Measurements from ENCODE around the gene MKNK1.
A peak's percentile ranks its signal among the peaks of the same experiment; 100 is the strongest.
"Not testable (repeated sequence)": the region's sequence is repeated elsewhere in the genome, so short reads cannot be mapped to it uniquely, and the experiment has no call there.

The MKNK1 gene

GRCh38 chr1:46603858-46604549, at the start of gene MKNK1:
MKNK1 (minus strand) TSS chr1:46604268; CDS start chr1:46583327, 20,941 bp downstream.
- DNase-seq (ENCODE audit: low spot score), result peak; percentile 100

DNA sequence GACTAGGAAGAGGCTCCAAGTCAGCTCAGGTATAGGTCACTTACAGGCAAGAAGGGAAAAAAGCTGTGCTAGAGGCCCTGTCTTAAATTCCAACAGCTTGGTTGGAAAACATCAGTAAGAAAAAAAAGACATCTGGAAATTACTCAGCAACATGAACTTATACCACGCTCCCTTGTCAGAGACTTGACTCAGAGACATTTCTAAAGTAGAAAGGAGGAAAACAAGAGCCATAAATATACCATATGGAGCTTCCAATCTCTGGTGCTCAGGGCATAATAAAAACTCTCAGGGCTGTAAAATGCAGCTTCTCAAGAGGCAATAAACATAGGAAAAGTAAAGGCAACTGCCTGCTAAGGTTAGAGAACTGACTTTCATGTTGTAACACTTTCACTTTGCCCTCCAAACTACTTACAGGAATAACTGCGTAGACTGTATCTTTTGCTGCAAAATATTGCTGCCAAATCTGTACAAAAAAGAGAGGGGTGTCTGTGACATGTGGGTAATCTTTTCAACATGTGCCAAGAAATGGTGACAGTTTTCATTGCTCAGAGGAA, 49.4 kb upstream of the MKNK1 start:
- no peak for DNase-seq (ENCODE audit: low spot score)

DNA sequence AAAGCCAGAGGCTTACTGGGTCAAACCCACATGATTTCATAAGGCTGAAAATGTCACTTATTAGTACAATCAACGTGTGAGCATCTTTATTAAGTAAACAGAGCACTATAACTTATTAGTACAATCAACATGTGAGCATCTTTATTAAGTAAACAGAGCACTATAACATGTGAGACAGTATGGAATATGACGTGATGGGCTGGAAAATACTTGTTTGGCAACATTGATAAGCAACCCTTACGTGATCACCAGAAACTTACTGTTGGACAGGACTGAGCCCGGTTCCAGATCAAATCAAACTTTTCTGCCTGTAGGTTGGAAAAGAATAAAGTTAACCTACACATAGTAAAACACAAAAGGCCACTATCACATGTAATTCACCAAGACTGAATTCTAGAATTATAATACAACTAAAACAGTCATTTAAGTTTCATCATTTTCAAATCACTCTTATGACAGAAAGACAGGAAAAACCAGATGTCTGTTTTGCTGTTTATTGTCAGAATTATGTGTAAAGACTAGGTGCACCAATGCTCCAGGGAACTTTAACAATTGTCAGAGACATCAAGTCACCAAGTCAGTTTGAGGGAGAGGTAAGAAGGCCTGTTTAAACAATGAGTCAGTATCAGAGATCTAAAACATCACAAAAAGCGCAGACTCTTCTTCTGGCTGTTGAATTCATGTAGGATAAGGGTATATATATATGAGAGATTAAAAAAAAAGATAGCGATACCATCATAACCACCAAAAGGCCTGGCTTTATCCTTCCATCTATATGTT, 48.4 kb upstream of the MKNK1 start:
- no peak for DNase-seq (ENCODE audit: low spot score)

DNA sequence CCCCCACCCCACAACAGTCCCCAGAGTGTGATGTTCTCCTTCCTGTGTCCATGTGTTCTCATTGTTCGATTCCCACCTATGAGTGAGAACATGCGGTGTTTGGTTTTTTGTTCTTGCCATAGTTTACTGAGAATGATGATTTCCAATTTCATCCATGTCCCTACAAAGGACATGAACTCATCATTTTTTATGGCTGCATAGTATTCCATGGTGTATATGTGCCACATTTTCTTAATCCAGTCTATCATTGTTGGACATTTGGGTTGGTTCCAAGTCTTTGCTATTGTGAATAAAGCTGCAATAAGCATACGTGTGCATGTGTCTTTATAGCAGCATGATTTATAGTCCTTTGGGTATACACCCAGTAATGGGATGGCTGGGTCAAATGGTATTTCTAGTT, 47.1 kb upstream of the MKNK1 start:
- not testable (repeated sequence) for DNase-seq (ENCODE audit: low spot score)

GRCh38 chr1:46650491-46650890, 46.4 kb upstream of the MKNK1 start:
- DNase-seq (ENCODE audit: low spot score), result no peak

DNA sequence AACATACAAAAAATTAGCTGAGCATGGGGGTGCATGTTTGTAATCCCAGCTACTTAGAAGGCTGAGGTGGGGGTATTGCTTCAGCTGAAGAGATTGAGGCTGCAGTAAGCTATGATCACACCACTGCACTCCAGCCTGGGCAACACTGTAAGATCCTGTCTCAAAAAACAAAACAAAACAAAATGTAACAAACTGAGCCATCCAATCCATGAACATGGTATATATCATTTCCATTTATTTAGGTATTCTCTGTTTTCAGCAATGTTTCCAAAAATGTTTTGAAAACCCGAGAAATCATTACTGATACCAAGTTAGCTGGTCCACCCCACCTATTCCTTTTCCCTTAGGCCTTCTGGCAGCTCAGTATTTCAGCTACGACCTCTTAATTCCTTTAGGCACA, 45.7 kb upstream of the MKNK1 start:
- DNase-seq (ENCODE audit: low spot score), result no peak

GRCh38 chr1:46647611-46648010, 43.5 kb upstream of the MKNK1 start:
- no peak for DNase-seq (ENCODE audit: low spot score)

DNA sequence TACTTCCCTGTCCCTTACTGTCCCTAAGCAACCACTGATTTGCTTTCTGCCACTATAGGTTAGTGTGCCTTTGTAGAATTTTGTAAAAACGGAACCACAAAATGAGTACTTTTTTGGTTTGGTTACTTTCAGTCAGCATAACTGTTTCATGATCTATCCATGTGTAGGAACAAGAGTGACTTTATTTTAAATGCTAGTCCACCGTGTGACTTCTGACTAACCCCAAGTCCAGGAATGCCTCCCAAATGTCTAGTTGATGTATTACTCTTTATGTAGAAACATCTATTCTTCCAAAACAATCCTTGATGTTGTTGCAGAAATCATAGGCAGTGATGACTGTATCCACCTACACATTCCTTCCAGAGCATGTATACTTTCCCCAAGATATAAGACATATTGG, 42.8 kb upstream of the MKNK1 start:
- DNase-seq (ENCODE audit: low spot score), result no peak

- DNase-seq (ENCODE audit: low spot score), result no peak
Measured at GRCh38 chr1:46646331-46646730, 42.3 kb upstream of the MKNK1 start.

GRCh38 chr1:46645815-46646214, 41.7 kb upstream of the MKNK1 start:
- DNase-seq (ENCODE audit: low spot score), result no peak

DNA sequence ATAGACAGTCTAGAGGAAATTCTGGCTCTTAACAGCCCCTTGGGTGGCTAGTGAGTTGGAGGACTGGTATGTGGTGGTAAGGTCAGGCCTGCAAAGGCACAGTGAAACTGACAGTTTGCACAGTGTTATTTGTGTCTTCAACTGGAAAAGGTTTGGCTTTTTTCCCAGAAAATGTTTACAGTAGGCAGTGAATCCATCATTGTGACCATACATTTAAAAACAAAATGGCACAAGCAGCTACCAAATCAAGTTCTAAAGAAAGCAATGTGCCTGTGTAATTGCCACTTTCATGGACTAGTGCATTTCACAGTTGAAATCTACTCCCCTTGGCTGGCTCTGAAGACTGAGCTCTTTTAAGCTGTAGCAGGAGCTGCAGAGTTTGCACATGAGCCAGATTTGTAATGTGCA, 39.3 kb upstream of the MKNK1 start:
- no peak for DNase-seq (ENCODE audit: low spot score)

- DNase-seq (ENCODE audit: low spot score), result no peak
Measured at GRCh38 chr1:46642115-46642680, 38.1 kb upstream of the MKNK1 start.

- no peak for DNase-seq (ENCODE audit: low spot score)
Measured at GRCh38 chr1:46639547-46639946, 35.5 kb upstream of the MKNK1 start.

- no peak for DNase-seq (ENCODE audit: low spot score)
Measured at GRCh38 chr1:46638921-46639320, 34.9 kb upstream of the MKNK1 start.

- DNase-seq (ENCODE audit: low spot score), result no peak
Measured at GRCh38 chr1:46637444-46638083, 33.5 kb upstream of the MKNK1 start.

DNA sequence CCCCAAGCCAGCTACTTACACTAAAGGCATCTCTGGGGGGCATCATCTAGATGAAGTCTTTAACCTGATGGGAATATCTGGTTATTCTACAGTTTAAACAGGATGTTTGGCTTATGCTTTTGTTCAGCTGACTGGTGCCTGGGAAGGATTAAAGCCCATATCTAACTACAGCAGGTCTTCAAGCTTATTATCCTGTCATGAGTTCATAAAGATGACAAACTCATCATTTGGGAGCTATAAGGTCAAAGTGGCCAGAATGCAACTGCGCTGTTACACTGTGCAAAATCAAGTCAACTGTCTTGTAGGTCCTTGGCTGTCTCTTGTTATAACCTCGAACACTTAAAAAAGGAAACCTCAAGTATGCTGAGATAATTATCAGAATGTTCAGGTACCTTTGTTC, 31.1 kb upstream of the MKNK1 start:
- DNase-seq (ENCODE audit: low spot score), result no peak

DNA sequence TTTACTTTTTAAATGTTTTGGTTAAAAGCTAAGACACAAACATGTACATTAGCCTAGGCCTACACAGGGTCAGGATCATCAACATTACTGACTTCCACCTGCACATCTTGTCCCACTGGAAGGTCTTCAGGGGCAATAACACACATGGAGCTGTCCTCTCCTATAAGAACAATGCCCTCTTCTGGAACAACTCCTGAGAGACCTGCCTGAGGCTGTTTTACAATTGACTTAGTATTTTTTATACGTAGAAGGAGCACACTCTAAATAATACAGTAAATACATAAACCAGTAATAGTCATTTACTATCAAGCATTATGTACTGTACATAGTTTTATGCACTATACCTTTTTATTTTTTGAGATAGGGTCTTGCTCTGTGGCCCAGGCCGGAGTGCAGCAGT, 26.7 kb upstream of the MKNK1 start:
- no peak for DNase-seq (ENCODE audit: low spot score)

DNA sequence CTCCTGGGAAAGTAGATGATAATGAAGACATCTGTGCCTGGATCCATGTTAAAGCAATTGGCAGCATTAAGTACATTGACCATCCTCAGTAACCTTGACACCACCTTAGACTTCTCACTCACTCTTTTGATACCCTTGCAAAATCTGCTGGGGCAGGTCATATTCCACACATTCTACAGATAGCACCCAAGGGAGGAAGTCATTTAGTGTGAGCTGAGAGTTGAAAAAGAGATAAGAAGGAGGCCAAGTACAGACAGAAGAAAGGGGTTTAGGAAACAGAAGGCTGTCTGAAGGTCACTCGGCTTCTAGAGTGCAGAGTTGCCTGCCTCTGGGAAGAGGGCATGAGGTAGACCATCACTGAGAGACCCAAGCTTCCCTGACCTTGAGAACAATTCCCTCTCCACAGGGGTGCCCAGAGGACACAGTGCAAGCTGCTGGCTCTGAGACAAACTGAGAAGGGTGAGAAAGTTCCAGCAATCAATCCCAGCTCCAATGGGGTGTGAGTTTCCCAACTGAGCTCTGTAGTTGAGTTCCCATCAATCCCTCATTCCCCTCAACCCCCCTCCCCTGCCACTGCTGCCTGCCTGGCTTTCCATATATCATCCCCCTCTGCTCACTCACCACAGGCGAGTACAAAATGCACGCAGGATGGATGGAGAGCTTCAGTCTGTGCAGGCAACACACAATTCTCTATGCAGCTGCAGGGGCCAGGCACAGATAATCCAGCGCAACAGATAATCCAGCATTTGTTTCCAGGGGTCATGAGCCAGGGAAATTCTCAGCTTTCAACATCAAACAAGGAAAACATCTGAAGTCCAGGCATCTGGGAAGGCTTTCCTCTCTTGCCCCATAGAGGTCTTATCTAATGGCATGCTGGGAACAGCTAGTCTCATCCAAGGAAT, 19.9 kb upstream of the MKNK1 start:
- no peak for DNase-seq (ENCODE audit: low spot score)

DNA sequence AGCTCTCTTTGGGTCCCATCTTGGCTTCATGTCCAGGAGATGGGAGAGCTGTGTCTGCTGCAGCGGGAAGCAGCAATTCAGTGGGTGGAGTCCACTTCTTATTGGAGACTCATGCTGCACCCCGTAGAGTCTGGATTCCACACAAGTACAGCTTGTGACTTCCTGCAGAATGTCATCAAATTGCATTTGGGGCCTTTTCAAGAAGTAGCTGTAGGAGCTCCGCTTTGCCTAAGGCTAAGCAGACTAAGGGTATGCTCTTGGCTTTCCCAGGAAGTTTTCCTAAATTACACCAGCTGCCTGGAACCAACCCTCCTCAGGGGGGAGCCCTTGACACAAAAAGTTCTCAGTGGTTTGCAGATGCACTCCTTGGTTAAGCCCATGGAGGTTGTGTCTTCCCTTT, 18.3 kb upstream of the MKNK1 start:
- DNase-seq (ENCODE audit: low spot score), result peak; percentile 60

DNA sequence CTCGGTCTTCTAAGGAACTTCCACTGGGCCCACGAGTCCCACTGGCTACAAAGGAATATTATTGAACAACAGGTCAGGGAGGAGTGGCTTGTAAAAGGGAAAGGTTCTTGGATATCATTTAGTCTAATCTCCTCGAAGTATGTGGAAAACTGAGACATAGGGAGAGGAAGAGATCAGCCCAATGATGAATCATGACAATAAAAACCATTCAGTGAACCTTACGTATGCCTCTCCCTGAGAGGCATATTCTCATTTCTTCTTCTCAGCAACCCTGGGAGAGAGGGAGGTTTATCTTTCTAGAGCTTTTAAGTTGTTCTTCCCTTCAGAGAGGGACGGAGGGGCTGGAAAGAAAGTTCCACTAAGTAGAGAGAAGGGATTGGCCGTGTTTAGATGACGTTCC, 17.9 kb upstream of the MKNK1 start:
- DNase-seq (ENCODE audit: low spot score), result no peak

DNA sequence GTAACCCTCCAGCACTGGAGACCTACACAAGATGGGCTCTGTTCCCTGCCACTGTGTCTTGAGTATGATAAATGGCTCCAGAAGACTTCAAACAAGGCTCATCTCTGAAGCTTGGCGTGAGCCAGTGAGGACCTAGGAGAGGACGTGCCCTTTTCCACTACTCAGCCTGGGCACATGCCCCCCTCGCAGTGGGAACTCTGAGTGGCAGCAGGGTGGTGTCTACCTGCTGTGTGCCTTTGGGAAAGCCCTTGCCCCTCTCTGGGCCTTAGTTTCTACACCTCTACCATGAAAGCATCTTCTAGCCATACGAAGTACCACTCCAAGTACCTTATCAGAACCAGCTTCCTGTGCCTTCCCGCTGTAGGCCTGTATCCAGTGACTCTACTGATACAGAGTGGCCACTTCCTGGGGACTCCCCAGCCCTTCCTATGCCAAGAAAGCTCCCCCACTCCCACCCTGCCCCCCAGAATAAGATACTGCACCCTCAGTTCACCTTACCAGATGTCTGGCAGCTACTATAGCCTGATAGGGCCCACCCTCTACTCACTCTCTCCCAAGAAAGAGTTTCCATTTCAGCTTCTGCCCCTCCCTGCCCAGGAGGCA, 15.7 kb upstream of the MKNK1 start:
- no peak for DNase-seq (ENCODE audit: low spot score)
